A549 (cell line): Measurements from ENCODE around the gene MAGI2. TPM values are rescaled to one million over a fixed set of nuclear protein-coding genes. Genes with fewer than 3 reads are reported as not detected.

Experiments used
- ATAC-seq, 2 experiments: fragments of 200-7000 bp in 1 of 2; fragments of >200 bp in 1 of 2; cut with Nextera tagmentation in 1 of 2; cut with Tn5 transposase in 1 of 2; 3 replicates each; pipeline versions ENCODE4 v1.8.0 to v1.9.1; 2018 to 2020; ENCODE audit warnings: mild to moderate bottlenecking in 1 of 2, moderate library complexity in 1 of 2
- CTCF ChIA-PET: fragments of 300-600 bp; sonication (Branson Sonifier 250); formaldehyde crosslinking; extraction: SDS; loops from one replicate; lab custom pipeline; 2021; ENCODE audit warnings: antibody characterized with exemption, inconsistent platforms; lab: Yijun Ruan, JAX
- POLR2A ChIA-PET: fragments of 350-600 bp; formaldehyde crosslinking; extraction: SDS; loops from one replicate; lab custom pipeline; 2021; ENCODE audit warnings: antibody characterized with exemption, inconsistent platforms; lab: Yijun Ruan, JAX
- DNase-seq, 2 experiments: peaks; one replicate each; pipeline versions ENCODE4 v3.0.0 to v3.0.0-alpha.2; 2011 to 2016; ENCODE audit warnings: low read depth in 1 of 2, low spot score in 1 of 2
- FAIRE-seq: peaks from 2 replicates; lab custom pipeline; 2011; peaks lifted over from hg19 to GRCh38; lab: Jason Lieb, UNC
- H3K27ac ChIP-seq, 2 experiments: fragments of >200 bp; sonication (Bioruptor Twin); formaldehyde crosslinking; 3 replicates each; pipeline ENCODE4 v1.5.1; 2016 to 2017
- H3K4me1 ChIP-seq: fragments of >200 bp; sonication (Bioruptor Twin); formaldehyde crosslinking; 3 replicates; pipeline ENCODE4 v1.6.1; 2016
- H3K4me2 ChIP-seq: fragments of >200 bp; sonication (Bioruptor Twin); formaldehyde crosslinking; 3 replicates; pipeline ENCODE4 v1.6.1; 2016
- H3K4me3 ChIP-seq: fragments of >200 bp; sonication (Bioruptor Twin); formaldehyde crosslinking; 3 replicates; pipeline ENCODE4 v1.5.1; 2016
- H3K9me3 ChIP-seq: fragments of >200 bp; sonication (Bioruptor Twin); formaldehyde crosslinking; 3 replicates; pipeline ENCODE4 v1.6.1; 2016
- BHLHE40 ChIP-seq: IDR thresholded peaks from 2 replicates; pipeline ENCODE4 v1.6.1; 2012; ENCODE audit warnings: low read depth, low read length, inconsistent platforms
- CBX8 ChIP-seq: fragments of 200-600 bp; sonication (generic); IDR thresholded peaks from 2 replicates; pipeline ENCODE4 v1.6.1; 2016
- CHD4 ChIP-seq: fragments of 200-600 bp; sonication (generic); IDR thresholded peaks from 2 replicates; pipeline ENCODE4 v1.6.1; 2016; ENCODE audit warnings: antibody characterized with exemption, mild to moderate bottlenecking, borderline replicate concordance
- E2F6 ChIP-seq: IDR thresholded peaks from 2 replicates; pipeline ENCODE4 v1.6.1; 2012; ENCODE audit warnings: low read depth, borderline replicate concordance
- ELK1 ChIP-seq: fragments of 150-350 bp; IDR thresholded peaks from 2 replicates; pipeline ENCODE4 v1.6.1; 2014; ENCODE audit warnings: low read depth, mild to moderate bottlenecking, low read length
- FOXS1 ChIP-seq: fragments of 250-450 bp; sonication (Bioruptor Pico); IDR thresholded peaks from 2 replicates; pipeline ENCODE4 v1.5.0; 2020; ENCODE audit warnings: mild to moderate bottlenecking, moderate library complexity
- GATA3 ChIP-seq: IDR thresholded peaks from 2 replicates; pipeline ENCODE4 v1.6.1; 2012; ENCODE audit warnings: borderline replicate concordance
- HES2 ChIP-seq: fragments of >200 bp; sonication (Bioruptor Twin); formaldehyde crosslinking; IDR thresholded peaks from 2 replicates; pipeline ENCODE4 v1.6.1; 2016
- HEYL ChIP-seq: fragments of 250-450 bp; sonication (Bioruptor Pico); IDR thresholded peaks from 2 replicates; pipeline ENCODE4 v1.8.0; 2021; ENCODE audit warnings: mild to moderate bottlenecking, moderate library complexity
- HOXA7 ChIP-seq: fragments of 250-450 bp; sonication (Bioruptor Pico); IDR thresholded peaks from 2 replicates; pipeline ENCODE4 v1.5.0; 2020; ENCODE audit warnings: mild to moderate bottlenecking, moderate library complexity
- HOXB13 ChIP-seq: fragments of 250-450 bp; sonication (Bioruptor Pico); IDR thresholded peaks from 2 replicates; pipeline ENCODE4 v1.5.0; 2020; ENCODE audit warnings: low read depth, mild to moderate bottlenecking, moderate library complexity
- HOXB5 ChIP-seq: fragments of 250-450 bp; sonication (Bioruptor Pico); IDR thresholded peaks from 2 replicates; pipeline ENCODE4 v1.5.0; 2020; ENCODE audit warnings: mild to moderate bottlenecking, moderate library complexity
- KDM1A ChIP-seq: fragments of 200-600 bp; sonication (generic); IDR thresholded peaks from 2 replicates; pipeline ENCODE4 v1.6.1; 2016; ENCODE audit warnings: low read depth, mild to moderate bottlenecking
- KDM5A ChIP-seq: fragments of 200-600 bp; sonication (generic); IDR thresholded peaks from 2 replicates; pipeline ENCODE4 v1.6.1; 2016; ENCODE audit warnings: antibody characterized with exemption, mild to moderate bottlenecking
- MAFK ChIP-seq: fragments of 450-650 bp; IDR thresholded peaks from 2 replicates; pipeline ENCODE4 v1.6.1; 2014; ENCODE audit not compliant: partially characterized antibody
- MAX ChIP-seq: IDR thresholded peaks from 2 replicates; pipeline ENCODE4 v1.6.1; 2012
- MAZ ChIP-seq: fragments of 150-350 bp; IDR thresholded peaks from 2 replicates; pipeline ENCODE4 v1.6.1; 2014; ENCODE audit warnings: antibody characterized with exemption, low read depth, low read length, borderline replicate concordance
- MYC ChIP-seq: IDR thresholded peaks from 2 replicates; pipeline ENCODE4 v1.6.1; 2012; ENCODE audit warnings: mild to moderate bottlenecking, inconsistent platforms, low read length, improper control_type of control experiment, borderline replicate concordance
- NFE2L2 ChIP-seq: fragments of 150-350 bp; conservative IDR thresholded peaks from 2 replicates; pipeline ENCODE4 v1.6.1; 2014; ENCODE audit warnings: low read length
- NR3C1 ChIP-seq: fragments of >200 bp; sonication (Bioruptor Twin); formaldehyde crosslinking; IDR thresholded peaks from 3 replicates; pipeline ENCODE4 v1.6.1; 2017
- POLR2AphosphoS2 ChIP-seq: conservative IDR thresholded peaks from 2 replicates; pipeline ENCODE4 v1.6.1; 2012; ENCODE audit warnings: low read length, improper control_type of control experiment, inconsistent platforms
- RAD21 ChIP-seq, 2 experiments: fragments of >200 bp in 1 of 2; sonication (Bioruptor Twin) in 1 of 2; formaldehyde crosslinking in 1 of 2; IDR thresholded peaks in 1 of 2; conservative IDR thresholded peaks in 1 of 2; 2 replicates in 1 of 2; 3 replicates in 1 of 2; pipeline ENCODE4 v1.6.1; 2012 to 2018; ENCODE audit warnings: inconsistent platforms in 1 of 2
- RARB ChIP-seq: fragments of 250-450 bp; sonication (Bioruptor Pico); IDR thresholded peaks from 2 replicates; pipeline ENCODE4 v1.8.0; 2021; ENCODE audit warnings: mild to moderate bottlenecking, moderate library complexity
- RFX5 ChIP-seq: fragments of 450-650 bp; IDR thresholded peaks from 2 replicates; pipeline ENCODE4 v1.7.1; 2014; ENCODE audit warnings: antibody characterized with exemption, mild to moderate bottlenecking, moderate library complexity
- TFCP2L1 ChIP-seq: fragments of 250-450 bp; sonication (Bioruptor Pico); IDR thresholded peaks from 2 replicates; pipeline ENCODE4 v1.5.0; 2021; ENCODE audit warnings: mild to moderate bottlenecking
- ZFP36 ChIP-seq: fragments of 450-650 bp; IDR thresholded peaks from 2 replicates; pipeline ENCODE4 v1.6.1; 2014; ENCODE audit warnings: borderline replicate concordance; ENCODE audit not compliant: partially characterized antibody
- ZNF302 ChIP-seq: fragments of 250-450 bp; sonication (Bioruptor Pico); IDR thresholded peaks from 2 replicates; pipeline ENCODE4 v1.9.0; 2021; ENCODE audit warnings: inconsistent platforms, mild to moderate bottlenecking, moderate library complexity
- WGBS: methylation state at CpG from one replicate; pipeline ENCODE4 v1.1.6; 2017; ENCODE audit errors: missing lambda C conversion rate; 5-methylcytosine and 5-hydroxymethylcytosine counted together
- polyA plus RNA-seq, 4 experiments: library from polyadenylated mRNA; depleted of rRNA in 3 of 4; stranded (reverse); fragments of >200 nt; fragmentation: RNase III in 1 of 4; extraction: RNeasy Plus Mini Kit Qiagen cat#74134 plus additional on column Dnase treatment in 1 of 4; gene quantifications; 2 replicates in 3 of 4; 3 replicates in 1 of 4; pipeline ENCODE4 v1.2.3, GENCODE V29; 2011 to 2017

MAGI2 gene
- polyA plus RNA-seq, 2 of the 4 experiments (the other 2 are of a cell fraction), result 0.48 to 0.81 TPM

DNA sequence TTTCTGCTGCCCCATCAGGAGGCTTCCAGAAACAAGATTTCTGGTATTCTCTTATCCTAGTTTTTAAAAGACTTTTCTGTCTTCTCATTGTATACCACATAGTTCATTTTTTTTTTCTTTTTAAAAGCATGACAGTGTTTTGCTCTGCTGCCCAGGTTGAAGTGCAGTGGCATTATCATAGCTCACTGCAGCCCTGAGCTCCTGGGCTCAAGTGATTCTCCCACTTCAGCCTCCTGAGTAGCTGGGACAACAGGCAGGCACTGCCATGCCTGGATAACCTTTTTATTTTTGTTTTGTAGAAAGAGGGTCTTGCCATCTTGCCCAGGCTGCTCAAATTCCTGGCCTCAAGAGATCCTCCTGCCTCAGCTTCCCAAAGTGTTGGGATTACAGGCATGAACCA is 757.6 kb downstream of the MAGI2 start:
- H3K4me3 ChIP-seq, result no peak overlapping the region
- FAIRE-seq (no peak), ATAC-seq (no peak), DNase-seq (no peak)
- CTCF ChIA-PET, result no interaction called here
- H3K4me2 ChIP-seq, result no peak overlapping the region
- no peaks in the 10 kb centered on the region for H3K4me1 ChIP-seq
- no peak overlapping the region for H3K27ac ChIP-seq
- H3K9me3 ChIP-seq, result no peaks in the 10 kb centered on the region
- POLR2A ChIA-PET, result no interaction called here
- TF ChIP-seq HES2, result no peak
- no peak for TF ChIP-seq KDM1A
- no peak for TF ChIP-seq CBX8
- no peak for TF ChIP-seq TFCP2L1 (CRISPR knock-in tag)
- TF ChIP-seq HOXB13, result no peak
- no peak for TF ChIP-seq MAZ
- no peak for TF ChIP-seq HOXA7 (CRISPR knock-in tag)
- no peak for TF ChIP-seq NR3C1
- no peak for TF ChIP-seq E2F6
- no peak for TF ChIP-seq ZNF302 (CRISPR knock-in tag)
- no peak for TF ChIP-seq GATA3
- TF ChIP-seq RAD21 (conservative IDR thresholded peaks at IDR 0.05 in 1 of 2, IDR thresholded peaks at IDR 0.05 in 1 of 2), result no peak
- no peak for TF ChIP-seq POLR2AphosphoS2
- no peak for TF ChIP-seq MAX
- TF ChIP-seq NFE2L2, result no peak
- TF ChIP-seq RFX5, result no peak
- no peak for TF ChIP-seq HEYL (CRISPR knock-in tag)

GRCh38 chr7:78691584-78691983 is 761.9 kb downstream of the MAGI2 start:
- H3K4me3 ChIP-seq, result no peak overlapping the region
- TF ChIP-seq E2F6 (no peak), CHD4 (no peak), FOXS1 (CRISPR knock-in tag) (no peak), NFE2L2 (no peak), ELK1 (no peak)
- TF ChIP-seq, all 56 proteins: peak for 0
- ChIA-PET CTCF (no interaction called here), POLR2A (no interaction called here)
- Histone ChIP-seq H3K4me1 (no peaks in the 10 kb centered on the region), H3K9me3 (no peaks in the 10 kb centered on the region), H3K4me2 (no peak overlapping the region), H3K27ac (no peak overlapping the region)
- ATAC-seq, result no peak
- DNase-seq, result no peak
- WGBS, result 19% methylated on average over 3 of the region's 3 CpGs
- FAIRE-seq, result no peak

DNA sequence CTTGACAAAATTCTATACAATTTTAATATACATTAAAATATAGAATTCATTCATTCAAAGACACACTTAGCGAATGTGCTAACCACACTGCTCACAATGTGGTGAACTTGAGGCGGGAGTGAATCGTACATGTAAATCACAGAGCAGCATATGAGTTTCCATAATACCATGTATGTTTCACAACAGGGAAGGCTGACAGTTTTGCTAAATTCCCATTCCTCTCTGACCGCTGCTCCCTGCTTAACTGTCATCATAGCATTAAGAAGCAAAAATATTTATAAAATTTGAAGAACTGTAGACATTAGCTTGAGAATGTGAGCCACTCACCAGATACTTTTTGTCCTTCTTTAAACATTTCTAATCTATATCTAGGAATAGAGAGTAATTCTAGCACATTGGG is 763.3 kb downstream of the MAGI2 start:
- no peak overlapping the region for H3K4me2 ChIP-seq
- POLR2A ChIA-PET, result no interaction called here
- H3K4me1 ChIP-seq, result no peaks in the 10 kb centered on the region
- no peak overlapping the region for H3K4me3 ChIP-seq
- H3K27ac ChIP-seq, result no peak overlapping the region
- no peak for DNase-seq
- H3K9me3 ChIP-seq, result no peaks in the 10 kb centered on the region
- no peak for FAIRE-seq
- WGBS, result 30% methylated on average over 4 of the region's 4 CpGs
- CTCF ChIA-PET, result no interaction called here
- no peak for ATAC-seq
- TF ChIP-seq KDM5A, result no peak
- no peak for TF ChIP-seq TFCP2L1 (CRISPR knock-in tag)
- TF ChIP-seq BHLHE40, result no peak
- no peak for TF ChIP-seq MAX
- no peak for TF ChIP-seq MYC
- TF ChIP-seq HOXB13, result no peak
- no peak for TF ChIP-seq RARB
- no peak for TF ChIP-seq ZFP36
- TF ChIP-seq KDM1A, result no peak
- TF ChIP-seq RAD21 (conservative IDR thresholded peaks at IDR 0.05 in 1 of 2, IDR thresholded peaks at IDR 0.05 in 1 of 2), result no peak
- no peak for TF ChIP-seq E2F6
- no peak for TF ChIP-seq HOXB5 (CRISPR knock-in tag)
- no peak for TF ChIP-seq MAFK
